Keratinocyte (primary cell): ENCODE results near the gene BANK1.

Experiments used
- EZH2 ChIP-seq: IDR thresholded peaks from one replicate; pipeline ENCODE4 v1.6.1; 2012; ENCODE audit warnings: inconsistent platforms, mild to moderate bottlenecking, low read length, moderate library complexity
- TF ChIP-seq, protein P1 (sequence below), 3 experiments: IDR thresholded peaks in 1 of 3; conservative IDR thresholded peaks in 1 of 3; optimal IDR thresholded peaks in 1 of 3; 2 replicates in 2 of 3; 3 replicates in 1 of 3; pipeline versions ENCODE3 to v1.5.1; 2011; ENCODE audit warnings: low read length in 3 of 3, mild to moderate bottlenecking in 3 of 3, moderate library complexity in 2 of 3, control low read depth in 1 of 3, inconsistent platforms in 1 of 3; ENCODE audit not compliant: insufficient read depth in 2 of 3; ENCODE audit errors: extremely low read depth in 1 of 3

DNA sequence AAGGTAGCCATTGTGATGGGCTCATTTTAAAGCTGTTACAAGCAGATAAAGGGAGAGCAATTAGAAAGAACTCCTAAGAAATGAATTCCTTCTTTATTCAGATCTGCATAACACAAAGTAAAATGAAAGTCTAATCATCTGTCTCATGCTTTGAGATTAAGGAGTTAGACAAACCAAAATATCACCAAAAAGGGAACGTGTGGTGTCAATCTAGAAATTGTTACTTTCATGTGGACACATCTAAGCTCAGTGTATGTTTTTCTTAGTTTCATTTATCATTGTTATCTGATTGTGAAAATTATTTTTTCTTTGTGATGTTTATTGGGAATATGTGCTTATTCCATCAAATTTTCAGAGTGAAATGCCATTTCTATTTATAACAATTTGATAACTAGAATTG is 80.3 kb downstream of the BANK1 start:
- TF ChIP-seq, protein P1, sequence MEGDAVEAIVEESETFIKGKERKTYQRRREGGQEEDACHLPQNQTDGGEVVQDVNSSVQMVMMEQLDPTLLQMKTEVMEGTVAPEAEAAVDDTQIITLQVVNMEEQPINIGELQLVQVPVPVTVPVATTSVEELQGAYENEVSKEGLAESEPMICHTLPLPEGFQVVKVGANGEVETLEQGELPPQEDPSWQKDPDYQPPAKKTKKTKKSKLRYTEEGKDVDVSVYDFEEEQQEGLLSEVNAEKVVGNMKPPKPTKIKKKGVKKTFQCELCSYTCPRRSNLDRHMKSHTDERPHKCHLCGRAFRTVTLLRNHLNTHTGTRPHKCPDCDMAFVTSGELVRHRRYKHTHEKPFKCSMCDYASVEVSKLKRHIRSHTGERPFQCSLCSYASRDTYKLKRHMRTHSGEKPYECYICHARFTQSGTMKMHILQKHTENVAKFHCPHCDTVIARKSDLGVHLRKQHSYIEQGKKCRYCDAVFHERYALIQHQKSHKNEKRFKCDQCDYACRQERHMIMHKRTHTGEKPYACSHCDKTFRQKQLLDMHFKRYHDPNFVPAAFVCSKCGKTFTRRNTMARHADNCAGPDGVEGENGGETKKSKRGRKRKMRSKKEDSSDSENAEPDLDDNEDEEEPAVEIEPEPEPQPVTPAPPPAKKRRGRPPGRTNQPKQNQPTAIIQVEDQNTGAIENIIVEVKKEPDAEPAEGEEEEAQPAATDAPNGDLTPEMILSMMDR (optimal IDR thresholded peaks at IDR 0.05 in 1 of 3, IDR thresholded peaks at IDR 0.05 in 1 of 3, conservative IDR thresholded peaks at IDR 0.05 in 1 of 3; ENCODE audit: extremely low read depth in 1 of 3, insufficient read depth in 2 of 3, low read length in 3 of 3), result no peak
- TF ChIP-seq EZH2, result no peak
